Pancreas (tissue), 10 donors: ENCODE results near the gene FNDC3B. TPM values are rescaled to one million over a fixed set of nuclear protein-coding genes. Genes with fewer than 3 reads are reported as not detected.

ENCODE experiments used
- ATAC-seq, 4 donors: fragments of 200-7000 bp; cut with Tn5 transposase; one replicate each; pipeline versions ENCODE4 v1.8.0 to v1.9.1; 2020; ENCODE audit warnings: mild to moderate bottlenecking in 4 of 4, moderate library complexity in 4 of 4
- DNase-seq, 6 donors: peaks; one replicate each; pipeline ENCODE4 v3.0.0-alpha.2; 2020
- FAIRE-seq: peaks from 2 replicates; lab custom pipeline; 2012; peaks lifted over from hg19 to GRCh38; lab: Jason Lieb, UNC
- H3K27ac ChIP-seq, 4 donors: fragments of 200-600 bp; sonication (generic); 1 replicate in 3 of 4; 2 replicates in 1 of 4; pipeline versions ENCODE4 v1.5.0 to v1.8.0; 2020
- H3K27me3 ChIP-seq, 4 donors: fragments of 200-600 bp; one replicate each; pipeline ENCODE4 v1.8.0; 2021
- H3K36me3 ChIP-seq, 3 donors: fragments of 200-600 bp; sonication (generic) in 1 of 3; one replicate each; pipeline versions ENCODE4 v1.5.0 to v1.8.0; 2020 to 2021
- H3K4me1 ChIP-seq, 3 donors: fragments of 200-600 bp; one replicate each; pipeline ENCODE4 v1.8.0; 2021
- H3K4me3 ChIP-seq, 4 donors: fragments of 200-600 bp; sonication (generic) in 2 of 4; one replicate each; pipeline versions ENCODE4 v1.5.0 to v1.8.0; 2020 to 2021
- H3K9me3 ChIP-seq, 4 donors: fragments of 200-600 bp; one replicate each; pipeline ENCODE4 v1.8.0; 2021
- CTCF ChIP-seq, 4 donors: fragments of 200-600 bp; sonication (generic) in 3 of 4; IDR thresholded peaks; one replicate each; pipeline versions ENCODE4 v1.5.0 to v1.8.0; 2021; ENCODE audit warnings: antibody characterized with exemption in 4 of 4
- WGBS, 2 donors: extraction: QIAGEN DNeasy Blood & Tissue Kit; methylation state at CpG; one replicate each; pipeline ENCODE4 v1.1.7; 2013; 5-methylcytosine and 5-hydroxymethylcytosine counted together
- intact Hi-C, 3 donors: fragments of 100-400 bp; cut with DNase I; formaldehyde crosslinking; loops; one replicate each; pipeline versions ENCODE4 v1.11.1 to v1.14.2; 2022
- polyA plus RNA-seq, 2 donors: library from polyadenylated mRNA; stranded (reverse); fragments of 200-250 nt; gene quantifications; one replicate each; pipeline ENCODE4 v1.2.3, GENCODE V29; 2013
- total RNA-seq, 6 donors: library from RNA; stranded (reverse); fragmentation: NEBNext Ultra II Directional in 4 of 6; extraction: Animal tissue kit (Norgen Biotek cat#: 25700) in 4 of 6; gene quantifications; one replicate each; pipeline versions ENCODE4 v1.2.1 to v1.2.4, GENCODE V29; 2021 to 2023
- donor health status: healthy with polysubstance abuse.
- donor health status: DM: no; HTN: no; CAD: no; lungs with moderate emphysema.
- donor health status: DM: no; HTN: no; CAD: no.
- donor health status: control.
- donor health status: control.
- donor health status: Bipolar disorder and iron deficiency.
- donor health status: DM: yes; HTN: yes; CAD: no.
- donor health status: DM: no; HTN: no; CAD: no.
- donor health status: DM: no; HTN: no; CAD: no.
- donor health status: DM: yes; HTN: yes; CAD: no.

FNDC3B gene
- total and polyA plus RNA-seq, 8 donors = 9.3 to 126 (median 73.2) TPM

DNA sequence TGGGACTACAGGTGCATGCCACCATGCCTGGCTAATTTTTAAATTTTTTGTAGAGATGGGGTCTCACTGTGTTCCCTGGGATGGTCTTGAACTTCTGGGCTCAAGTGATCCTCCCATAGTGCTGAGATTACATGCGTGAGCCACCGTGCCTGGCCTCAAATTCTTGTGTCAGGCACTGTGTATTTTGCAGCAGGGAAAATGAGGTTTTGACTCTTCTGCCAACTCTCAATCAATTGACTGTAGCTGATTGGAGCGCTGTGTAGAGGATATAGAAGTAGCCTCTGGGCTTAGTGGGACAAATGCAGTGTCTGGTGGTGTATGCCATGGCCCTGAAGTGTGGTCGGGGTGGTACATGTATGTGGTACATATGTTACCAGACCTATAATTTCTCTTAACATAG lies 152.3 kb downstream of the FNDC3B start:
- FAIRE-seq = no peak
- 65 to 71% methylated on average over 4 of the region's 4 CpGs for WGBS, 2 donors

GRCh38 chr3:172192830-172193415 lies 153.5 kb downstream of the FNDC3B start:
- WGBS, 2 donors = 44 to 47% methylated on average over 3 of the region's 3 CpGs
- Histone ChIP-seq H3K9me3 (no peaks in the 10 kb centered on the region), H3K4me1 (peaks cover 0 to 24% (median 3%) of the 10 kb centered on the region in 3 donors), H3K36me3 (no peaks in the 10 kb centered on the region), H3K4me3 (no peak overlapping the region), H3K27me3 (no peaks in the 10 kb centered on the region), H3K27ac (no peak overlapping the region)
- ATAC-seq = peak in 1 of 4 donors; percentile 26
- intact Hi-C loops = no loop called here
- TF ChIP-seq CTCF (IDR thresholded peaks at IDR 0.05) = no peak
- no peak for FAIRE-seq
- no peak for DNase-seq

More for the DNA sequence above, 152.3 kb downstream of the FNDC3B start:
- intact Hi-C loops = no loop called here
- Histone ChIP-seq H3K27me3 (no peaks in the 10 kb centered on the region), H3K27ac (no peak overlapping the region), H3K4me1 (peaks cover 0 to 24% (median 3%) of the 10 kb centered on the region in 3 donors), H3K36me3 (no peaks in the 10 kb centered on the region), H3K9me3 (no peaks in the 10 kb centered on the region), H3K4me3 (no peak overlapping the region)
- no peak for TF ChIP-seq CTCF (IDR thresholded peaks at IDR 0.05)
- DNase-seq = no peak
- ATAC-seq = no peak

DNA sequence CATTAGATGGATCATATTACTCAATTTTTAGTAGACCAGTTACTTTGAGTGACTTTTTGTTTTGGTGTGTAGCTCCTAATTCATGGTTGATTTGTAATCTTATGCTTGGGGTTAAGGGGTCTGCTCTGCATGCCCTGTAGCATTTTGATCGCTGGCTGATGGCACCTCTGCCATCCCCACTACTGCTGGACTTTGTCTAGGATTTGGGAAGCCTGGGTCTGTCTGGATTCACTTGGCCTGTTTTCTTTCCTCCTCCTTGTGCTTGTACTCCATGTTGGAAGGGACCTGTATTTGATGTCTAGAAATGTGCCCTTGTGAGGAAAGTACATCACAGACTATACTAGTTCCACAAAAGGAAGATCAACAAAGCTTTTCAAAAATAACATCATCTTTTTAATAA lies 154.1 kb downstream of the FNDC3B start:
- FAIRE-seq (no peak), DNase-seq (no peak), ATAC-seq (no peak)
- Histone ChIP-seq H3K9me3 (no peaks in the 10 kb centered on the region), H3K4me1 (peaks cover 0 to 24% (median 3%) of the 10 kb centered on the region in 3 donors), H3K27me3 (no peaks in the 10 kb centered on the region), H3K36me3 (no peaks in the 10 kb centered on the region), H3K27ac (no peak overlapping the region), H3K4me3 (no peak overlapping the region)
- intact Hi-C loops = no loop called here
- 96 to 100% methylated on average over 1 of the region's 1 CpG for WGBS, 2 donors
- no peak for TF ChIP-seq CTCF (IDR thresholded peaks at IDR 0.05)

DNA sequence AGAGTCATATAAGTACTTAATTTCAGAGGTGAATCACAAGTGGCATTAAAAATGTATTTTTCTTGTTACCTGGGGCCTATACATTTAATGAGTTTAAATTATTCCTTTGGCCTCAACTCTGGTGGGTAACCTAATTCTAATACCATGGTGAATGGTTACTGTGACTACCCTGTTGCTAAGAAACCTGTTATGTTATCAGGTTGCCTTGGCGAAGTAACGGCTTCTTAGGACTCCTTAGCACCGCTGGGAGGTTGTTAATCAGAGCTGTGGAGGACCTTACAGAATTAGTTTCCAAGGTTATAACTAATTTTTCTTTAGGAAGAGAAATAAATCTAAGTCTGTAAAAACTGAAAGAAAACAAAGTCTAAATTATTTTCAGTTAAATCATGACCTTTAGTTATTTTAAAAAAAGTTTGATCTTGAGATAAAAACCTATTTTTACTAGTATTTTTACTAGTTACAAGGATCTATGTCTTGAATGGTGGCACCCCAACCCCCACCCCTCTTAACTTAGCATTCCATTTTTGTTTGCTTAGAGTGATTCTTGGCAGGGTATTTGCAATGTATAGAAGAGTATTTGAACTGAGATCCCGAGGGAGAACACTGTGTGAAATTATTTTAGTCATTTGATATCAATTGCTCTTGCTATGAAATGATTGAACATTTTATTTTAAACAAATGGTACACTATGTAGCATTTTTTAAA lies 155.5 kb downstream of the FNDC3B start:
- H3K4me3 ChIP-seq = no peak overlapping the region
- intact Hi-C loops = no loop called here
- TF ChIP-seq CTCF (IDR thresholded peaks at IDR 0.05) = no peak
- DNase-seq (no peak), ATAC-seq (peak; percentile 45 to 78 (median 70)), FAIRE-seq (no peak)
- H3K4me1 ChIP-seq = peaks cover 0 to 24% (median 3%) of the 10 kb centered on the region in 3 donors
- H3K9me3 ChIP-seq = no peaks in the 10 kb centered on the region
- H3K27ac ChIP-seq = no peak overlapping the region
- 31% methylated on average over 4 of the region's 4 CpGs for WGBS, 2 donors
- H3K27me3 ChIP-seq = no peaks in the 10 kb centered on the region
- H3K36me3 ChIP-seq = no peaks in the 10 kb centered on the region

DNA sequence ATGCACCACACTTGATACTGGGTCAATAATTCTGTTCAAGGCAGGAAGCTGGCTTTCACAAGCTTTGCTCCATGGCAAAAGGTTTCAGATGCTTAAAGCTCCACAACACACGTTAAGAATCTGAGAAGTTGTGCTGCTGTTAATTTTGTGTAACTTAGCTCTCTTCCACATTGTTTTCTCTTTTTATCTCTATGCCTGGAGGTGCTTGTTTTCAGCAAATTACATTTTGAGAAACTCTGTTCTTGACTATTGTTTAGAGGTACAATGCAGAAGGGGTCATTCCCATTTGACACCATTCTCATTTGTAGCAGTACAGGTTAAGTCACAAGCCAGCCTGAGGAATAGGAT lies 156.0 kb downstream of the FNDC3B start:
- intact Hi-C loops = no loop called here
- no peak for TF ChIP-seq CTCF (IDR thresholded peaks at IDR 0.05)
- H3K4me3 ChIP-seq = no peak overlapping the region
- FAIRE-seq (no peak), DNase-seq (no peak), ATAC-seq (no peak)
- no peaks in the 10 kb centered on the region for H3K36me3 ChIP-seq
- H3K27me3 ChIP-seq = no peaks in the 10 kb centered on the region
- 28 to 30% methylated on average over 1 of the region's 1 CpG for WGBS, 2 donors
- no peak overlapping the region for H3K27ac ChIP-seq
- no peaks in the 10 kb centered on the region for H3K9me3 ChIP-seq
- H3K4me1 ChIP-seq = peaks cover 3 to 24% (median 5%) of the 10 kb centered on the region in 3 donors
